ENCODE results near the gene PDLIM7.
A peak's percentile ranks its signal among the peaks of the same experiment; 100 is the strongest.
"Not testable (repeated sequence)": the region's sequence is repeated elsewhere in the genome, so short reads cannot be mapped to it uniquely, and the experiment has no call there.

Gene PDLIM7

GRCh38 chr5:177497292-177498012, at the start of gene PDLIM7:
Gene PDLIM7 (minus strand): TSS chr5:177497604. CDS start chr5:177496512, 1,092 bp downstream.
- peak; percentile 88 to 97 for DNase-seq

GRCh38 chr5:177546258-177546741, 48.9 kb upstream of the PDLIM7 start:
- DNase-seq = peak; percentile 40 to 75

GRCh38 chr5:177545487-177546257, 48.3 kb upstream of the PDLIM7 start:
- DNase-seq = no peak

GRCh38 chr5:177542816-177543465, 45.5 kb upstream of the PDLIM7 start:
- no peak for DNase-seq

GRCh38 chr5:177540438-177540837, 43.0 kb upstream of the PDLIM7 start:
- no peak for DNase-seq

GRCh38 chr5:177539411-177539810, 42.0 kb upstream of the PDLIM7 start:
- no peak for DNase-seq

- DNase-seq = no peak
Measured at GRCh38 chr5:177538876-177539275, 41.5 kb upstream of the PDLIM7 start.

GRCh38 chr5:177537389-177538361, 40.3 kb upstream of the PDLIM7 start:
- peak in 1 of 2 experiments; percentile 22 for DNase-seq

- no peak for DNase-seq
Measured at GRCh38 chr5:177536386-177536785, 39.0 kb upstream of the PDLIM7 start.

GRCh38 chr5:177535125-177535524, 37.7 kb upstream of the PDLIM7 start:
- no peak for DNase-seq

GRCh38 chr5:177534433-177534832, 37.0 kb upstream of the PDLIM7 start:
- DNase-seq = not testable (repeated sequence)

- DNase-seq = no peak
Measured at GRCh38 chr5:177531209-177531940, 34.0 kb upstream of the PDLIM7 start.

- no peak for DNase-seq
Measured at GRCh38 chr5:177530638-177531037, 33.2 kb upstream of the PDLIM7 start.

GRCh38 chr5:177529247-177530203, 32.1 kb upstream of the PDLIM7 start:
- no peak for DNase-seq

- no peak for DNase-seq
Measured at GRCh38 chr5:177528631-177529030, 31.2 kb upstream of the PDLIM7 start.

GRCh38 chr5:177527595-177527994, 30.2 kb upstream of the PDLIM7 start:
- no peak for DNase-seq

- DNase-seq = no peak
Measured at GRCh38 chr5:177526791-177527190, 29.4 kb upstream of the PDLIM7 start.

GRCh38 chr5:177526191-177526590, 28.8 kb upstream of the PDLIM7 start:
- DNase-seq = no peak

GRCh38 chr5:177524941-177525655, 27.7 kb upstream of the PDLIM7 start:
- no peak for DNase-seq

- DNase-seq = no peak
Measured at GRCh38 chr5:177524539-177524900, 27.1 kb upstream of the PDLIM7 start.

All from SW 1271 (cell line).